GM18858 (cell line): Measurements from ENCODE around the gene COBL.
"Not testable (repeated sequence)": the region's sequence is repeated elsewhere in the genome, so short reads cannot be mapped to it uniquely, and the experiment has no call there.

Experiments
- ATAC-seq: cut with Tn5 transposase; IDR thresholded peaks from one replicate; pipeline ENCODE4 v1.9.1; 2021; ENCODE audit not compliant: unreplicated experiment

Gene COBL

GRCh38 chr7:51011710-51012350 is 304.8 kb downstream of the COBL start:
- no peak for ATAC-seq

GRCh38 chr7:51010534-51010933 is 306.1 kb downstream of the COBL start:
- ATAC-seq = no peak

GRCh38 chr7:51009716-51010496 is 306.7 kb downstream of the COBL start:
- ATAC-seq = no peak

DNA sequence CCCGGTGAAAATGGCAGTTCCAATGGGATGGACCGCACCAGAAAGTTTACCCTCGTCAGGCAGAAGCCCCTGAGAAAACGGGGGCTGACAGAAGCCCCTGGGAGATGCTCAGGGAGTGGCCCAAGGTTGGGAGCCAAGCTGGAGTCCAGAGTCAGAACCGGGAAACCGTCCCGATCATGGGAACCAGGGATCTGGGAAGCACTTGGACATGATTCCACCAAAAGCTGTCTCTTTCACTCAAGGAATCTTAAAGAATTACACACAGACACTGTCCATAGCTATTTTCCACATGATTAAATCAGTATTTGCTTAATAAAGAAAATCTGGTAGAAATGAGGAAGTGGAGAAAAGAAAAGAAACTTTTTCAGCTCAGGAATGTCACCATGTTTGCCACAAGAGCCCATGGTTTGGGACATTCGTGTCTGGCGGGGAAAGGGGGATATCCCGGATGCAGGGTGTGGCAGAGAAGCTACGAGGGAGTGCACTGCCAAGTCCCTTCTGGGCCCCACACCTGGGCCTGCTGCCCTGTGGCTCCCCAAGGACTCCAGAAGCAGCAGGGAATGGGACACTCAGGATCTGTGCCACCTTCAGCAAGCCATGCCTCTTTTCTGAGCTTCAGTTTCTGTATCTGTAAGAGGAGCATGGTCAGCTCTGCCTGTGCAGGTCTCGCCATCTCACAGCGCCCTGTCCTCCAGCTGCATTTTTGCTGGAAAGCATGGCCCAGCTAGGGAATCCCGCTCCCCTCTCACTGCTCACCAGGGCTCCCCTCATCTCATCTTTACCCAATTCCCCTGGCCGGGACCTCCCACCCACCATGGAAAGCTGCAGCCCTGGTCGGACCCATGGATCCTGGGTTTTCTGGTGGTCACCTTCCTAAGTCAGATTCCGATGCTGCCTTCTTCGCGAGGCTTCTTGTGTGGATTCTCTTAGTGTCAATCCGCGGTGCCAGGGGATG is 308.8 kb downstream of the COBL start:
- ATAC-seq = no peak

- ATAC-seq = no peak
Measured at GRCh38 chr7:51006483-51007235, 309.9 kb downstream of the COBL start.

DNA sequence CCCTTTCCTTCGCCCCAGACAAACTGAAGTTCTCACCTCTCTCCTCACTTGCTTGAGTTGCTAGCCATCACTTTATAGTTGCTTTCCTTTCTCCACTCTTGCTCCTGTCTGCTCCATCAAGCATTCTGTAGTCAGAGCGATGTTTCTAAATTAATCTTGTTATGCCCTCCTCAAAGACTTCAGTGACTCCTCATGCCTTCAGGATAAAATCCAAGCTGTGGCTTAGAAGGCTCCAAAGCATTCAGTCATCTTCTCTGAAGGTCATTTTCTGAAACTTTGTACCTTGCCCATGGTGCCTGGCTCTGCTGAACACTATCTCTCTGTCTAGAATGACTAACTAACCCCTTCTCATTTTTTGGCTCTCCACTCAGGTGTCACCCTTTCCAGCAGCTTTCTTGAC is 311.5 kb downstream of the COBL start:
- no peak for ATAC-seq

DNA sequence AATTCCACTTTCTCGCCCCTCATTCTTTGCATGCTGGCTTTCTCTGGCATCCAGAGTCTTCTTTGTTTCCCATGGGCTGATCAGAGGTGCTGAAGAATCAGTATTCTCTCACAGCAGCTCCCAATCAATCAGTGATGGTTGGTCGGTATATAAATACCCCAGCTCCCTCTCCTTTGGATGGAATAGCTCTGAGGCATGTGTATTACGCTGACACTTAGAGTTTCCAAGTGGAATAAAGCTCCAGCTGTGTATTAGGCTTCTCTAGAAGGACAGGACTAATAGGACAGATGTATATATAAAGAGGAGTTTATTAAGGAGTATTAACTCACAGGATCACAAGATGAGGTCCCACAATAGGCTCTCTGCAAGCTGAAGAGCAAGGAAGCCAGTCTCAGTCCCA is 315.7 kb downstream of the COBL start:
- no peak for ATAC-seq

DNA sequence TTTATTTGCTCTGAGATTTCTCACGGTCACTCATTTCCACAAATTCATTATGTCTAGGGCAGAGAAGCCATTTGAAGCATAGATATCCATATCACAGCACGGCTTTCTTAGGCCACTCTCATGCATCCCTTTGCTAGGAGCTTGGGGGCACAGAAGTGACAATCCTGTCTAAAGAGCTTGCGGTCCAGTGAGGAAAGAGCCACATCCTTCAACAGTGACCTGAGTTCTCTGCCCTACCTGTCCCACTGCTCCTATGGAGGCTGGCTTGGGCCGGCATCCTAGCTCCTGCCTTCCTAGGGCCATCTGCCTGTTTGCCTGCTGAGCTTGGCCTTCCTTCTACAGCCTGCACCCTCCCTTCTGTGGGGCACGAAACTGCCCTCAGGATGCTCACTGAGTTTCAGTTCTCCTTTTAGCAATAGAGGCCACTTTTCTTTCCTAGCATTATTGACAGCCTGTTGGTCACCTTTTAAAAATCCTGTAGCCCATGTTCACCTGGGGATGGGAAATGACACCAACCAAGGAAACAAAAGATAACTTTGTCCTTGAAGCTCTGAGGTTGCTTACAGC is 321.8 kb downstream of the COBL start:
- no peak for ATAC-seq

DNA sequence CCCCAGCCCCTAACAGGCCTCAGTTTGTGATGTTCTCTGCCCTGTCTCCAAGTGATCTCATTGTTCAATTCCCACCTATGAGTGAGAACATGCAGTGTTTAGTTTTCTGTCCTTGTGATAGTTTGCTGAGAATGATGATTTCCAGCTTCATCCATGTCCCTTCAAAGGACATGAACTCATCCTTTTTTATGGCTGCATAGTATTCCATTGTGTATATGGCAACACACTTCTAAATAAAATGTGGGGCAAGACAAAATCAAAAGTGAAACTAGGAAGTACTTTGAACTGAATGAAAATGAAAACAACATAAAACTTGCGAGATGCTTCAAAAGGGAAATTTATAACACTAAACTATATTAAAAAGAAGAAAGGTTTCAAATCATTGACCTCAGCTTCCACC is 326.4 kb downstream of the COBL start:
- not testable (repeated sequence) for ATAC-seq

DNA sequence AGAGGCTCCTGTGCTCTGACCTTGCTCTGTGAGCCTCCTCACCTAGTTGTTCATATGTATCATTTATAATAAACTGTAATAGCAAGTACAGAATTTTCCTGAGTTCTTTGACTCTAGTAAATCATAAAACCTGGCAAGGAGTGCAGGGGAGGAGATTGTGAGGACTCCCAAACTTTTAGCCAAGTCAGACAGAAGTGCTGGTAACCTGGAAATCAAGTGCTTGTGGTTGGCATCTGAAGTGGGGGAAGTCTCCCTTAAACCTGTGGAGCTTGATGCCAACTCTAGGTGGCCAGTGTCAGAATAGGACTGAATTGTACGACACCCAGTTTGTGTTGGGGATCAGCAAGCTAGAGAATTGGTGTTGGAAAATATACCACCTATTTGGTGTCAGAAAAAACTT is 327.6 kb downstream of the COBL start:
- no peak for ATAC-seq

DNA sequence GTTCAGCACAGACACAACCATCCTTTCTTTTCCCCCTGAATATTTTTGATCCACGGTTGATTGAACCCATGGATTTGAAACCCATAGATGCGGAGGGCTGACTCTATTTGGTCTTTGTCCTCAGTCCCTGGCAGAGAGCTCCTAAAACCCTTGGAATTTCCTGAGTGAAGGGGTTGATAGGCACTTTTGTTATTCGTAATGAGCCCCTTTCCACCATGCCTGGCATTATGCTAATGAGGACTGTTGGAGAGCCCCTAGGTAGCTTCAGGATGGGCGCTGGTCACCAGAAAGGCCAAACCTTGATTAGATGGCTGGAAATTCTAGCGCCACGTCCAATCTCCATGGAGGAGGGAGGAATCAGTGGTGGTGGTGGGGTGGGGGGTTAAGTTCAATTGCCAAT is 328.1 kb downstream of the COBL start:
- no peak for ATAC-seq

- no peak for ATAC-seq
Measured at GRCh38 chr7:50985096-50985495, 331.5 kb downstream of the COBL start.

- no peak for ATAC-seq
Measured at GRCh38 chr7:50983850-50984249, 332.8 kb downstream of the COBL start.

DNA sequence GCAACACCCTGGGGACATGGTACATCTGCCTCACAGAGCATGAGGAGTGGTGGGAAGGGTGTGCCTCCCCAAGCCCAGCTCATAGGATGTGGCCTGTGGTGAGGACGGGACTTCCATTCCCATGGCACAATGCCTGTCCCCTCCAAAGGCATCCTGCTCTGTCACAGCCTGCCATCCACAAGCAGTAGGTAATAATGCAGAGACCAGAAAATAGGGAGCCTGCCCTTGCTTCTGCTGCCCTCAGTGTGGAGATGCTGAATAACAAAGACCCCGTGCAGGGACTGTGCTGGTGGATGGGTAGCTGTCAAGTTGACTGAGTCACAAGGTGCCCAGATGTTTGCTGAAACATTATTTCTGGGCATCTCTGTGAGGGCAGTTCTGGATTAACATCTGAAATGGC is 334.0 kb downstream of the COBL start:
- no peak for ATAC-seq

DNA sequence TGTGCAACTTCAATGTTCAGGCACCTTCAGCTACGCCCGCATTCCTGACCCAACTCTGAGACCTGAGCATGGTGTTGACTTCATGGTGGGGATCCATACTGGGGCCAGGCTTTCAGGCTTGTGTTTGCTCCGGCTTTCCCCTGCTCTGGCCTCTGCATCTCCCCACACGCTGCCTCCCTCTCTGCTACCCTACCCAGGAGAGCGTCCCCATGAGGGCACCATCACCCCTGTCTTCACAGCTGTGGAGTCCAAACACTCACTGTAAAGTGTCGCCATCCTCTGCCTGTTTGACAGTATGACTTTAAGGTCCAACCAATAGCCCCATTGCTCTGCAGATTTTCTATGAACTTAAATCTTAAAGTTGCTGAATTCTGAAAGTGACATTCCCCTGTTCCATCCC is 334.9 kb downstream of the COBL start:
- no peak for ATAC-seq

DNA sequence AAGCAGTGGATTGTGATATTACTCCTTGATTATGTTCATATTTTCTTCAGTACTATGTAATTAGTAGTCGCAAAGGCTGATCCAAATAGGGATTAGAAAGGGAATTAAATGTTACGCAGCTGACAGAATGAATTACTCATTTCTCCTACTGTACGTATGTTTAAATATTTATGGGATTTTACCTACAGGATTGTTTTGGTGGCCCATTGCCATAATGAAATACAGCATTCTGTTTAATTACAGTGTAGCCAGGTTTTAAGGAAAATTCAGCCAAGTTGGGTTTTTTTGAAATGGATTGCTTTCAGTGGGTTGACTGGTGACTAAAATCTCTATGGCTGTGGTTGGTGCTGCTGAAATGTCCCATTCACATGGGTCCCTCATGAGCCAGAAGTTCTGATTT is 336.2 kb downstream of the COBL start:
- ATAC-seq = no peak

DNA sequence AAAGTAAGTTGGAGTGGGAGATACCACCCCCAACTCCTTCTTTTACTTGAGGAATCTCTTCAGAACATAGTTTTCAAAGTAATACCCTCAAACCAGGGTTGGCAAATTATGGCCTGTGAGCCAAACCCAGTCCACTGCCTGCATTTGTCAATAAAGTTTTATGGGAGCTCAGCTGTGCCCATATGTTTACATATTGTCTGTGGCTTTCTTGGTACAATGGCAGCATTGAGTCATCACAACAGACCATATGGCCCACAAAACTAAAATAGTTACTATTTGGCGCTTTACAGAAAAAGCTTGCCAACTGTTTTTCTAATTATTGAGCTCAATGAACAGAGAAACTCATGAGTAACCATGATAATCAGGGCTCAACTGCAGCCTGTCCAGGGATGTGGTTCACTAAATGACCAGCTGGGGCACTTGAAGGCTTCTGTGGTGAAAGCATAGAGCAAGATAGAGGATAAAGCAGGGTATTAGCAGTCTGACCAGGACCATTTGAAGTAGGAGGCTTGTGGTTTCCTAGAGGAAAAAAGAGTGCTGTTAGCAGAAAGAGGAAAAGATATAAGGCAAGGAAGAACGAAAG is 337.9 kb downstream of the COBL start:
- ATAC-seq = no peak

- ATAC-seq = no peak
Measured at GRCh38 chr7:50977421-50977820, 339.2 kb downstream of the COBL start.

- no peak for ATAC-seq
Measured at GRCh38 chr7:50976064-50976463, 340.5 kb downstream of the COBL start.

GRCh38 chr7:50974240-50974639 is 342.4 kb downstream of the COBL start:
- no peak for ATAC-seq
